WTC11 (cell line): ENCODE measurements around the gene OR2V2.

Experiments
- FOXP1 ChIP-seq: sonication (generic); formaldehyde crosslinking; IDR thresholded peaks from 2 replicates; pipeline ENCODE4 v1.8.0; 2022; ENCODE audit warnings: missing genetic modification reagents, mild to moderate bottlenecking, moderate library complexity, borderline replicate concordance
- NR3C1 ChIP-seq: sonication (generic); formaldehyde crosslinking; conservative IDR thresholded peaks from 2 replicates; pipeline ENCODE4 v1.8.1; 2023; ENCODE audit warnings: low read depth, mild to moderate bottlenecking, missing genetic modification reagents
- ZNF263 ChIP-seq: sonication (generic); formaldehyde crosslinking; IDR thresholded peaks from 2 replicates; pipeline ENCODE4 v1.8.1; 2022; ENCODE audit warnings: low read depth, mild to moderate bottlenecking, moderate library complexity, missing genetic modification reagents
- TF ChIP-seq, protein P1 (sequence below): fragments of 200-600 bp; IDR thresholded peaks from 2 replicates; pipeline ENCODE4 v1.8.0; 2022; ENCODE audit warnings: antibody characterized with exemption
- TF ChIP-seq, protein P2 (sequence below): sonication (generic); formaldehyde crosslinking; IDR thresholded peaks from 2 replicates; pipeline ENCODE4 v1.8.1; 2023; ENCODE audit warnings: mild to moderate bottlenecking, missing genetic modification reagents, moderate library complexity

DNA sequence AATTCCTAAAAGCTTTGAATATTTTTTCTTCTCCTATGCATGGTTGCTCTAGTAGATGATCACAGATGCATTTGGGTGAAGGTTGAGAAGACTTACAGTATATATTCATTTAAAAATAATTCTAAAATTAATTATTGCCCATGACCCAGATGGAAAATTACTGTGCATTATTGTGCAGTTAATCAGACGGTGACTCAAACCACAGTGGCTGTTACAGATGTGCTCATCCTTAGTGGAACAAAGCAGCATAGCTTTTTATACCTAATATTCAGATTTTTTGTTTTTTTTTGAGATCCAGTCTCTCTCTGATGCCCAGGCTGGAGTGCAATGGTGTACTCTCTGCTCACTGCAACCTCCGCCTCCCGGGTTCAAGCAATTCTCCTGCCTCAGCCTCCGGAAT, 27.1 kb upstream of the OR2V2 start:
- TF ChIP-seq, protein P1, sequence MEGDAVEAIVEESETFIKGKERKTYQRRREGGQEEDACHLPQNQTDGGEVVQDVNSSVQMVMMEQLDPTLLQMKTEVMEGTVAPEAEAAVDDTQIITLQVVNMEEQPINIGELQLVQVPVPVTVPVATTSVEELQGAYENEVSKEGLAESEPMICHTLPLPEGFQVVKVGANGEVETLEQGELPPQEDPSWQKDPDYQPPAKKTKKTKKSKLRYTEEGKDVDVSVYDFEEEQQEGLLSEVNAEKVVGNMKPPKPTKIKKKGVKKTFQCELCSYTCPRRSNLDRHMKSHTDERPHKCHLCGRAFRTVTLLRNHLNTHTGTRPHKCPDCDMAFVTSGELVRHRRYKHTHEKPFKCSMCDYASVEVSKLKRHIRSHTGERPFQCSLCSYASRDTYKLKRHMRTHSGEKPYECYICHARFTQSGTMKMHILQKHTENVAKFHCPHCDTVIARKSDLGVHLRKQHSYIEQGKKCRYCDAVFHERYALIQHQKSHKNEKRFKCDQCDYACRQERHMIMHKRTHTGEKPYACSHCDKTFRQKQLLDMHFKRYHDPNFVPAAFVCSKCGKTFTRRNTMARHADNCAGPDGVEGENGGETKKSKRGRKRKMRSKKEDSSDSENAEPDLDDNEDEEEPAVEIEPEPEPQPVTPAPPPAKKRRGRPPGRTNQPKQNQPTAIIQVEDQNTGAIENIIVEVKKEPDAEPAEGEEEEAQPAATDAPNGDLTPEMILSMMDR: no peak
- TF ChIP-seq, protein P2, sequence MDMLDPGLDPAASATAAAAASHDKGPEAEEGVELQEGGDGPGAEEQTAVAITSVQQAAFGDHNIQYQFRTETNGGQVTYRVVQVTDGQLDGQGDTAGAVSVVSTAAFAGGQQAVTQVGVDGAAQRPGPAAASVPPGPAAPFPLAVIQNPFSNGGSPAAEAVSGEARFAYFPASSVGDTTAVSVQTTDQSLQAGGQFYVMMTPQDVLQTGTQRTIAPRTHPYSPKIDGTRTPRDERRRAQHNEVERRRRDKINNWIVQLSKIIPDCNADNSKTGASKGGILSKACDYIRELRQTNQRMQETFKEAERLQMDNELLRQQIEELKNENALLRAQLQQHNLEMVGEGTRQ (CRISPR knock-in tag): no peak
- TF ChIP-seq FOXP1 (CRISPR knock-in tag) (no peak), NR3C1 (CRISPR knock-in tag) (no peak), ZNF263 (CRISPR knock-in tag) (no peak)
